Coronary artery (tissue), 2 donors: ENCODE results near the gene IP6K1.

Source experiments
- DNase-seq: peaks from one replicate; pipeline ENCODE4 v3.0.0-alpha.2; 2017; ENCODE audit warnings: low spot score
- H3K27ac ChIP-seq, 2 donors: fragments of 200-600 bp; sonication (generic); one replicate each; pipeline ENCODE4 v1.5.1; 2016 to 2019
- H3K4me3 ChIP-seq: fragments of 200-600 bp; sonication (generic); 2 replicates; pipeline ENCODE4 v1.5.1; 2016; ENCODE audit warnings: mild to moderate bottlenecking, moderate library complexity
- TF ChIP-seq, protein P1 (sequence below): fragments of 200-600 bp; sonication (generic); IDR thresholded peaks from one replicate; pipeline ENCODE4 v1.5.1; 2019; ENCODE audit warnings: antibody characterized with exemption

IP6K1 gene

DNA sequence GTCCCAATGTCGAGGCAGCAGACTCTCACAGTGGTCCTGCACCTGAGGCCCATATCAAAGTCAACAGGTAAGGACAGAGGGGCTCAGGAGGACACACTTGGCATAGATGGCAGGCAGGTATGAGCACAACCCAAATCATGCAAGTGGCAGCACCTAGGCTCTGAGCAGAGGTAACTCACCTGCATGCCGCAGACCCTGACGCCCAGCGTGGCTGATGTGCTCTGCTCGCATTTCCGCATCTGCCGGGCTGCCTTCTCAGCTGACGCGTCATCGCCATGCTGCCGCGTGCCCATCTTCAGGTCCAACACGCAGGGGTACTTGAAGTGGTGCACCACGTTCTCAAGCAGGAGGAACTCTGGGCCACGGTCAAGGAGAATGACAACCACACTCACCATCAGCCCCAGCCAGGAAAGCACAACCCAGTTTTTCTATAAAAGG, 58.4 kb downstream of the IP6K1 start:
- Histone ChIP-seq H3K27ac (no peak overlapping the region), H3K4me3 (no peak overlapping the region)
- TF ChIP-seq, protein P1, sequence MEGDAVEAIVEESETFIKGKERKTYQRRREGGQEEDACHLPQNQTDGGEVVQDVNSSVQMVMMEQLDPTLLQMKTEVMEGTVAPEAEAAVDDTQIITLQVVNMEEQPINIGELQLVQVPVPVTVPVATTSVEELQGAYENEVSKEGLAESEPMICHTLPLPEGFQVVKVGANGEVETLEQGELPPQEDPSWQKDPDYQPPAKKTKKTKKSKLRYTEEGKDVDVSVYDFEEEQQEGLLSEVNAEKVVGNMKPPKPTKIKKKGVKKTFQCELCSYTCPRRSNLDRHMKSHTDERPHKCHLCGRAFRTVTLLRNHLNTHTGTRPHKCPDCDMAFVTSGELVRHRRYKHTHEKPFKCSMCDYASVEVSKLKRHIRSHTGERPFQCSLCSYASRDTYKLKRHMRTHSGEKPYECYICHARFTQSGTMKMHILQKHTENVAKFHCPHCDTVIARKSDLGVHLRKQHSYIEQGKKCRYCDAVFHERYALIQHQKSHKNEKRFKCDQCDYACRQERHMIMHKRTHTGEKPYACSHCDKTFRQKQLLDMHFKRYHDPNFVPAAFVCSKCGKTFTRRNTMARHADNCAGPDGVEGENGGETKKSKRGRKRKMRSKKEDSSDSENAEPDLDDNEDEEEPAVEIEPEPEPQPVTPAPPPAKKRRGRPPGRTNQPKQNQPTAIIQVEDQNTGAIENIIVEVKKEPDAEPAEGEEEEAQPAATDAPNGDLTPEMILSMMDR: no peak
- no peak for DNase-seq

GRCh38 chr3:49727154-49727923, 59.0 kb downstream of the IP6K1 start:
- Histone ChIP-seq H3K27ac (no peak overlapping the region), H3K4me3 (no peak overlapping the region)
- TF ChIP-seq, protein P1: no peak
- no peak for DNase-seq

DNA sequence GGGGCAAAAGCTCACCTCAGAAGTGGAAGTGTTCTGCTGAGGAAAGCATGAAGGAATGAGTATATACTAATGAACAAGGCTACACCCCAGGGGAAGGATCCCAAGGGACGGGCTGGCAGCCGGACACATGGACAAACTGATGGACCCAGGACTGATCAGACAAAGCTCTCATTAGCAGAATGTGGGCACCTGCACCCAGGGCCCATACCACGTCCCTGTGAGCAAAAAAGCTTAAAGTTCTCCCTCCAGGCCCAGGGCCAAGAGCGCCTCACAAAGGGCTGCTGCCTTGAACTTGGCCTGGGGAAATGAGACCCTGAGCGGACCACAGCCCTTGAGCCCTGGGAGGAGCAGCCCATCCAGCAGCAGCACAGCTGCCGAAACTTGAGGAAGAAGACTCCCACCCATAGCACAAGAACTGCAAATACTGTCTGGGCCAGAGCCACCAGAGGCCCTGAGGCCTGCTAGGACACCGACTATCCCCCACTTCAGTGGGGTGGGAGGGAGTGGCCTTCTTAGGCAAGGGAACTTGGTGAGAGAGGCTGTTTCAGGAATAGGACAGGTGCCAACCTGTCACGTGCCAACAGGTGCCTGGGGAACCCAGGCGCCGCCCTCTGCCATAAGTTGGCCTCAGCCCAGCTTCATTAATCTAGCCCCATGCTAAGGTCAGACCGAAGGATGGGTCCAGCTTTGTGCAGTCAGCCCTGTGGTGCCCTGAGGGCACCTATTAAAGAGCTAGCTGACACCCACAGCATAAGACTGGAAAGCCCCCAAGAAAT, 60.2 kb downstream of the IP6K1 start:
- TF ChIP-seq, protein P1: no peak
- Histone ChIP-seq H3K4me3 (no peak overlapping the region), H3K27ac (peak overlapping the region in 1 of 2 donors; percentile 97)
- no peak for DNase-seq

DNA sequence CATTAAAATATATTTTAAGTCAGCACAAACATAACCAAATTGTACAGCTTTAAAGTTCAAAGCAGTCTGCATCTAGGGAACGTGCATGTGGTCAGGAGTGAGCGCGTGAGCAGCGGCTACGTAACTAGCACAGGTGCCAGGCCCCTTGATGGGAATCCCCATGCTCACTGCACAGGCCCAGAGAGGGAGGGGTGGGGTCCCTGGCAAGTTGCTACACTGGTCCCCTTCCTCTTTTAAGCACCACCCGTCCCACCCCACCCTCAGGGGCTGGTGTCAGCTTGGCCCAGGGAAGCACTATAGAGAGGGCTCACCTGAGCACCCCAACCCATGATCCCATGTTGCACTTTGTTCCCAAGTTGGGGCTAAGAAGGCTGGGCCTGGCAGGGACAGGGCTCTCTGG, 61.8 kb downstream of the IP6K1 start:
- TF ChIP-seq, protein P1: no peak
- Histone ChIP-seq H3K27ac (peak overlapping the region; percentile 71 to 97), H3K4me3 (peak overlapping the region; percentile 99)
- peak; percentile 75 for DNase-seq

GRCh38 chr3:49723628-49724551, 62.5 kb downstream of the IP6K1 start, which contains the start of gene GMPPB:
Gene GMPPB, minus strand, starts transcription at chr3:49723951. Its CDS starts 225 bp downstream, at chr3:49723726.
- DNase-seq: peak; percentile 99
- TF ChIP-seq, protein P1: no peak

GRCh38 chr3:49723296-49723627, 63.1 kb downstream of the IP6K1 start:
- peak; percentile 81 for DNase-seq
- Histone ChIP-seq H3K27ac (peak overlapping the region; percentile 87 to 97), H3K4me3 (peak overlapping the region; percentile 99)
- TF ChIP-seq, protein P1: no peak

More at GRCh38 chr3:49723628-49724551, 62.5 kb downstream of the IP6K1 start, which contains the start of gene GMPPB:
- Histone ChIP-seq H3K27ac (peak within 1 kb of the TSS; percentile 87 to 97), H3K4me3 (peak within 1 kb of the TSS; percentile 99)
